Activated CD4-positive, alpha-beta T cell treated with anti-CD3 and anti-CD28 coated beads for 4 hours (primary cell): ENCODE results near the gene CERS5.

Experiments
- DNase-seq, 2 donors: peaks; one replicate each; pipeline ENCODE4 v3.0.0-alpha.2; 2020

Gene CERS5

GRCh38 chr12:50121641-50122040 is 45.5 kb downstream of the CERS5 start:
- DNase-seq, result no peak

DNA sequence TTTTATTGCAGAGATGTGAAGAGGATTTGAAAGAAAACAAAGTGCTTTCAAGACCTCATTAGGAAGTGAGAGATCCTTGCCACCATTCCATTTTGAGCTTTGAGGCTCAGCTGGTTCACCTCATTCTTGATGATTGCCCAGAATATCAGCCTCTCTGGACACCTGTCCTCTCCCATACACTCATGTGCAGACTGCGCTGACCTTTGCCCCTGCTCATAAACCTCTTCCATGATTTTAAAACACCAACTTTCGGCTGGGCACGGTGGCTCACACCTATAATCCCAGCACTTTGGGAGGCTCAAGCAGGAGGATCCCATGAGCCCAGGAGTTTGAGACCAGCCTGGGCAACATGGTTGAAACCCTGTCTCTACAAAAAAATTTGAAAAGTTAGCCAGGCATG is 46.2 kb downstream of the CERS5 start:
- DNase-seq, result no peak

DNA sequence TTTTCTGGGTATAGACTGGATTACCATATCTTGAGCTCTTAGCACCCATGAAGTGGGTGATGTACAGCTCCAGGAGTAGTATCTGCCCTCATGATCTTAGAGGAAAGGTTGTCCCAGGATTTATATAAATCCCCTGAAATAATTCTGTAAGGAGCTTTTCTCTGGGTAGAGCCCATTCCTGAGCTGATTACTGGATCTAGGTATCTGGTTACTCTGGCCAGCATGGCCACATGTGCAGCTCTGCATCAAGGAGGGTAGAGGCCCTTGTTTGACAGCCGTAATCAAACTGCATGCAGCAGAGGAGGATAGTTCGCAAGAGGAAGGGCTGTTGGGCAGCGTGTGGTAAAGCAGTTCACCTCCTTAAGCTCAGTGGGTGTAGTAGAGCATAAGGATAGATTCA is 46.6 kb downstream of the CERS5 start:
- DNase-seq, result no peak

GRCh38 chr12:50119387-50119786 is 47.8 kb downstream of the CERS5 start:
- no peak for DNase-seq

DNA sequence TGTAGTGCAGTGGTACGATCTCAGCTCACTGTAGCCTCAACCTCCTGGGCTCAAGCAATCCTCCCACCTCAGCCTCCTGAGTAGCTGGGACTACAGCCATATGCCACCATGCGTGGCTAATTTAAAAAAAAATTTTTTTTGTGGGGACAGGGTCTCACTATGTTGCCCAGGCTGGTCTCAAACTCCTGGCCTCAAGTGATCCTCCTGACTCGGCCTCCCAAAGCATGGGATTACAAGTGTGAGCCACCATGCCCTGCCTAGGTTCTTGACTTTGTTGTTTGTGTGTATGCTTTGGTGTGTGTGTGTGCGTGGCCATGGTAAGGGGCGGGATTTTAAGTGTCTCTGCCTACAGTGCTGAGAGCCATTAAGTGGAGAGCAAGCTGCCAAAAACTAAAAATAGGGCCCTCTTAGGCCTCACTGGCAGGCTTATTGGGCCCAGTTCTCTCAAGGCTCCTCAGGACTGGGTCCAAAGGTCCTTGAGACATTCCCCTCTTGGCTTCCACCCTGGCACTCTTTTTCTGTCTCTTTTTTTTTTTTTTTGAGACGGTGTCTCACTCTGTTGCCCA is 50.0 kb downstream of the CERS5 start:
- no peak for DNase-seq

DNA sequence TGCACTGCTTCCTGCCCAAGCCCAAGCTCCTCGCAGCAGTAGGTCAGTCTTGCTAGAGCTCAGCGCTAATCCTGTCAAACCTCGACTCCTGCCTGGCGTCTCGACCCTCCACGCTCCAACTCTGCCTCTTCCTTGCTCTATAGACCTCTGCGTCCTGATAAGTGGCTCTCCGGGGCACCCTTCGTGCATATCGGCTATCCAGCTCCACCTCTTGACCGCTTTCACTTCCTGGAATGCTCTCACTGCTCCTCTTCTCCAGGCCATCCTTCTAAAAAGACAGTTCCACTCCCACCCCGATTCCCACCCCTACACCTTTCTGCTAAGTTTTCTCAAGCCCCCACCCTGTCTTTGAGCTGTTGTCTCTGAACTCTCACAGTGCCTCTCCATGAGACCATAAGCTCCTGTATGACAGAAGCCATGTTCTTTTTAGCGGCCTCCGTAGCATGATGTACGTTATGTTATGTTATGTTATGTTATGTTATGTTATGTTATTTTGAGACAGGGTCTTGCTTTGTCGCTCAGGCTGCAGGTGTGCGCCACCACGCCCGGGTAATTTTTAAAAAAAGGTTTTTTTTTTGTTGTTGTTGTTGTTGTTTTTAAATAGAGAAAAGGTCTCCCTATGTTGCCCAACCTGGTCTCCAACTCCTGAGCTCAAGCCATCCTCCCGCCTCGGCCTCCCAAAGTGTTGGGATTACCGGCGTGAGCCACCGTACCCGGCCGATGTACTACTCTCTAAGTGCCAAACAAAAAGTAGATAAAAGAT is 54.5 kb downstream of the CERS5 start:
- DNase-seq, result no peak

GRCh38 chr12:50111693-50112455 is 55.3 kb downstream of the CERS5 start, which contains the start of gene COX14:
Gene COX14, plus strand, starts transcription at chr12:50112236. Its CDS starts 7,808 bp downstream, at chr12:50120044.
- peak; percentile 98 to 99 for DNase-seq

- DNase-seq, result no peak
Observed at GRCh38 chr12:50111395-50111692, 55.8 kb downstream of the CERS5 start.

- peak in 1 of 2 donors; percentile 8 for DNase-seq
Observed at GRCh38 chr12:50110762-50111351, 56.3 kb downstream of the CERS5 start.

DNA sequence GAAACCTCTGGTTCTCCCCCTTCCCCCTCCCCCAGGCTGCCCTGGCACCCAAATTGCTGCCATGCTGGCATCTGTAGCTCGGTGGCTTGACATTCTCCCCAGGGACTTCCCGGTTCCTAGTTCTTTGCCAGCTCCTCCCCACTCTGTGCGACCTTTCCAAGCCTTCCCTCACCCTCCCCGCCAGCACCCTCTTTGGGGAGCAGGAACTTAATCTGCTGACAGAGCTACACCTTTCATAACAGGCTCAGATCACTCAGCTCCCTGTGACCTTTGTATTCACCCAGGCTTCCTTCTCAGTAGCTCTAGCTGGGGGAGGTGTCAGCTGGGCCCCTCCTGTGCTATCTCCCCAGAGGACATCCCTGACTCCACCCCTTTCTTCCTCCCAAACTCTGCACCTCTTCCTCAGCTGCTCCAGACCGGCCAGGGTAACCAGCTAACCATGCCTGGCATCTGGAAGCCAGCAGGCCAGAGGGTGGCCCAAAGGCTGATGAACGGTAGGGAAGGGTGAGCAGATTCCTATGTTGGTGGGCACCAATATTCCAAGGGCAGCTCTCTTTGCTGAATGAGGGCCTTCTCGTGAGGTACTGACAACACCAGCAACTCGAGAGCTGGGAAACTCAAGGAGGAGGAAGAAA is 56.9 kb downstream of the CERS5 start:
- DNase-seq, result no peak

GRCh38 chr12:50109319-50109718 is 57.9 kb downstream of the CERS5 start:
- DNase-seq, result no peak

- DNase-seq, result no peak
Observed at GRCh38 chr12:50107416-50108268, 59.5 kb downstream of the CERS5 start.

DNA sequence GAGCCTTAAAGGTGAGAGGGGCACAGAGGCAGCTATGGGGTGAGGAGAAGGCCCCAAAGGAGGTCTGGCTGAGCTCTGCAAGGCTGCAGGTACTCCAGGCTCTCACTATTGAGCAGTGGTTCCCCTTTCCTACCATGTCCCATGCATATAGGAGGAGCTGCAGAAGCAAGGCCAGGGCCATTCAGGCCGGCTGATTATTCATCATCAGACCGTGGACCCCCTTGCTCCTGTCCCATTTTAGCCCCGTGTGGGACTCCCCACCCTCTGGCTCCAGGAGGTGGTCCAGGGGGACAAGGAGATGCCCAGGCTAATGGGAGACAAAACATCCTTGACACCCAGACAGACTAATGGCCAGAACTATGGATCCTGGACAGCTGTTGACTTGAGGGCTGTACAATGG is 60.3 kb downstream of the CERS5 start:
- no peak for DNase-seq

GRCh38 chr12:50105913-50106450 is 61.2 kb downstream of the CERS5 start:
- no peak for DNase-seq

GRCh38 chr12:50104417-50105366 is 62.5 kb downstream of the CERS5 start:
- no peak for DNase-seq

- peak in 1 of 2 donors; percentile 11 for DNase-seq
Observed at GRCh38 chr12:50103767-50104321, 63.3 kb downstream of the CERS5 start, which contains the start of gene GPD1. Gene GPD1, plus strand, starts transcription at chr12:50104008. Its CDS starts 43 bp downstream, at chr12:50104051.

DNA sequence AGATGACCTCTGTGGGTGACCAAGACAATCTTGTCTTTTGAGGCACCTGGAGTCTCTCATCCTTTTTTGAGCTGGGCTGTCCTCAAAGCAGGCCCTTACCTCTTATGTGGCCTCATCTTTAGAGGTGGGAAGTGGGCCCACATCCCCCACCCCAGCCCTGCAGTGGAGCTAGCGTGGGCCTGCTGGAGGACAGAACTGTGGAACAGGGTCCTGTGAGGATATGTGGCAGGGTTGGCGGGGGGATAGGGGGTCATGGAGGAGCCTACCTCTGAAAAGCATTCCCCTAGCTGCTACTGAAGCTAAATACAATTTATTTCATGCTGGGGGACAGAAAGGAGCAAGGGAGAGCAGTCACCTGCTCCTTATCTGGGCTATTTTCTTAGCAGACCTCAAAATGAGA is 63.8 kb downstream of the CERS5 start:
- DNase-seq, result no peak

DNA sequence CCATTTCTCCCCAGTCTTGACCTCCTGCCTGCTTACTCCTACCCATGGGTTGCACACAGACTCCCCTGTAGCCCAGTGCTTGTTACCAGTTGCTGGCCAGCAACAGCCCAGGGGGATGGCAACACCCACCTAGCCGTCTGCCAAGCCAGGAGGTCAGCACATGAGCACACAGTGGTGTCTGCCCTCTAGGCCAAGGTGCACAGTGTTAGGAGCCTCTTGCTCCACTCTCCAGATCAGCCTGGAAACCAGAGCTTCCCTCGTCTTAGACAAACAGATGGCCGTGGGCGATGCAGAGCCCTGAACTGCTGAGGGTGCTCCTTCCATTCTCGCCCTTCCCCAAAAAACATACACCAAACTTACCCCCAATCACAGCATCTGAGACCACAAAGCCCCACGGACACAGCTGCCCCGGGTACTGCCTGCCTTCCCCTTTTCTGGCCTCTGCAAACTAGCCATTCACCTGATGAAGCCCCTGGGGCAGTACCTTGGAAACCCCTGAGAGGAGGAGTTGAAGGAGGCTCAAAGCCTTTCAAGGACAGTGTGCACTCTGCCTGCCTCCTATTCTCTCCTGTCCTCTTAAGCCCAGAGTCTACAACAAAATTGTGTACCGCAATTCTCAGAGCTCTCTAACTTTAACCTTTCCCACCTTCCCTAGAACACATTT is 64.4 kb downstream of the CERS5 start:
- no peak for DNase-seq

DNA sequence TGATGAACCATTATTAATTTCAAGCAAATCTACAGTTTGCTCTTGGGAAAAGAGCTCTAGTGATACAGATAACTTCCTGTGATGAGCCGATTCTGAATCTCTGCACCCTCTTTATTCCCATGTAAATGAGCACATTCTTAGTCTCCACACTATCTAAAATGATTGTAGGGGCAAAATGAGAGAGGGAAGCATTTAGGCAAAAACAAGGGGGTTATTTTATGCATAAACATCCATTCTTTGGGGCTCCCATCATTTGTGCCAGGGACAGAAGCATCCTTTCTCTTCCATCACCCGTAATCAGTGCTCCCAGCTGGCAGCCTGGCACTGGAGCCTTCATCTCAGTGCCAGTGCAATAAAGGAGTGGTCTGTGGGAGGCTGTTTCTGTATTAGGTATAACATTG is 65.0 kb downstream of the CERS5 start:
- DNase-seq, result no peak

- DNase-seq, result no peak
Observed at GRCh38 chr12:50101663-50102062, 65.5 kb downstream of the CERS5 start.
